ENCODE data around the gene NPR1.
"Not testable (repeated sequence)": the region's sequence is repeated elsewhere in the genome, so short reads cannot be mapped to it uniquely, and the experiment has no call there.

The NPR1 gene

GRCh38 chr1:153678519-153679336 lies at the start of gene NPR1:
TSS of gene NPR1 (plus strand) at chr1:153678688. CDS start at chr1:153679109, 421 bp downstream.
- in situ Hi-C loops (cut with HindIII; ENCODE audit: low sequenced_read_pairs), result no loop called here

GRCh38 chr1:153629343-153629665 lies 49.2 kb upstream of the NPR1 start:
- in situ Hi-C loops (cut with HindIII; ENCODE audit: low sequenced_read_pairs), result no loop called here

DNA sequence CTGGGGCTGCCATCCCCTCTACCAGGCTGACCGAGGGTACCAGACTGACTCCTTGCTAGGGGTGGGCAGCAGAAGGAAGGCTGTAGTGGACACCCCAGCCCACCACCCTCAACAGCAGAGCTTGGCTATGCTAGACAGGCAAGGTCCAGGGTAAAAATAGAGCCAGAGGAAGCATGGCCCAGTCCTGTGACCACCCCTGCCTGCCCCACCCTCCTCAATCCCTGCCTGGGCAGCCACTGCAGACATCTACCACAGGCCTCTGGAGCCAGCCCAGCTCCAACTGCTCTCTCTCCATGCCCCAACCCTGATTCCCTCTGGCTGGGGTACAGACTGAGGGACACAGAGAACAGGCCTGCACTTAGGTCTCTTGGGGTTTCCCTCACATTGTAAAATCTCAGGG lies 48.5 kb upstream of the NPR1 start:
- in situ Hi-C loops (cut with HindIII; ENCODE audit: low sequenced_read_pairs), result no loop called here

DNA sequence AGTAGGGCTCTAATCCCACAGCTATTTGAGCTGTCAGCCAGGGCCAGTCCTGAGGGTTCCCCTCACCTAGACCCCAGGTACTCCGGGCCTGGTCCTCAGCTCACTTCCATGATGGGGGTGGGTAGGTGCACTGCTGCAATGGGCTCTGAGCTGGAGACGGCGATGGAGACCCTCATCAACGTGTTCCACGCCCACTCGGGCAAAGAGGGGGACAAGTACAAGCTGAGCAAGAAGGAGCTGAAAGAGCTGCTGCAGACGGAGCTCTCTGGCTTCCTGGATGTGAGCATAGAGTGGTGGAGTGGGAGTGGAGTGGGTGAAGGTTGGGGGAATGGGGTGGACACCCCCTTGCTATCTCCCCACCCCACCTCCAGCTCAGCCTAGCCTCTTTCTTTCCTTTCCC lies 48.1 kb upstream of the NPR1 start:
- in situ Hi-C loops (cut with HindIII; ENCODE audit: low sequenced_read_pairs), result no loop called here

DNA sequence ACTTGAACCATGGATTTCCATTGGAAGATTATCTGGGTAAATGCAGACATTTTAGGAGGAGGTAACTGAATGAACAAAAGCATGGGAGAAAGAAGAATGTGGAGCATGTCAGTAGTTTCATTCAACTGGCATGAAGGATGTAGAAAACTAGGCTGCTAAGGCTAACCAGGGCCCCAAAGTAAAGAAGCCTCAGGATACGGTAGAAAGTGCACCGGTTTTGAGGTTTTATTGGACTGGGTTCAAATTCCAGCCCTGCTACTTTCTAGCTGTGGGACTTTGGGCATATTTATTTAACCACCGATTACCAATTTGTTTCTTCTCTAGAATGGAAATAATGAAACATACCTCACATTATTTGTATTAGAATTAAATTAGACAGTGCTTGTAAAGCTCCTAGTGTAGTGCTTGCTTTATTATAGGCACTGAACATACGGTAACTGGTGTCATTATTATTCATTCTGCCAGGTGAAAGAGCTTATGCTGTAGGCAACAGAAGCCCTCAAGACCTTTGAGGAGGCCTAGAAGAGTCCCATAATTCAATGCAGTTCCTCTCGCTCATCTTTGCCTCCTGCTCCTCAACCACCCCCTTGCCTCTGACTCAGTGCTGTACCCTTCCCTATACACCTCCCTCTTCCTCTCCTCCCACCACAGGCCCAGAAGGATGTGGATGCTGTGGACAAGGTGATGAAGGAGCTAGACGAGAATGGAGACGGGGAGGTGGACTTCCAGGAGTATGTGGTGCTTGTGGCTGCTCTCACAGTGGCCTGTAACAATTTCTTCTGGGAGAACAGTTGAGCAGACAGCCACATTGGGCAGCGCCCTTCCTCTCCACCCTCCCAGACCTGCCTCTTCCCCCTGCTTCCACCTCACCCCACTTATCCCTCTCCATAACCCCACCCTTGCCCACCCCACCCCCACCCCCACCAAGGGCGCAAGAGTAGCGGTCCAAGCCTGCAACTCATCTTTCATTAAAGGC lies 47.2 kb upstream of the NPR1 start:
- in situ Hi-C loops (cut with HindIII; ENCODE audit: low sequenced_read_pairs), result no loop called here

DNA sequence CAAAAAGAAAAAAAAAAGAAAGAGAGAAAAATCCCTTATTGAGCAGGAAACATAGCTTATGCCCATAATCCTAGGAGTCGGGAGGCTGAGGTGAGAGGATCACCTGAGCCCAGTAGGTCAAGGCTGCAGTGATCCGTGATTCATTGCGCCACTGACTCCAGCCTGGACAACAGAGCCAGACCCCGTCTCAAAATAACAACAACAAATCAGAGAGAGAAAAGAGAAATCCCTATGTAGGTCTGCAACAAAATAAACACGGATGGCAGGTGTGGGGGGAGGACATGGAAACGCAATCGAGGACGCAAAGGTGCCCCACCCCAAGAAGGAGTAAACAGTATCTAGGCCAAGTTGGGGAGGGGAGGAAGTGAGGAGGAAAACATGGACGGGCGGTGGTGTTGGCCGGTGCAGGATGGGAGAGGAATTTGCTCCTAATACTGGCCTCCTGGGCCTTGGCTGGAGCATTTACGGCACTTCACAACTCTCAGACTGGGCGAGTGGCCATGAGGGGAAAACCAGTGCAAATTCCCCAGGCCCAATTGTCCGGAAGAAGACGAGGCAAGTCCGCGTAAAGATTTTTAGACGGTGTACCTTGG lies 45.2 kb upstream of the NPR1 start:
- in situ Hi-C loops (cut with HindIII; ENCODE audit: low sequenced_read_pairs), result no loop called here

DNA sequence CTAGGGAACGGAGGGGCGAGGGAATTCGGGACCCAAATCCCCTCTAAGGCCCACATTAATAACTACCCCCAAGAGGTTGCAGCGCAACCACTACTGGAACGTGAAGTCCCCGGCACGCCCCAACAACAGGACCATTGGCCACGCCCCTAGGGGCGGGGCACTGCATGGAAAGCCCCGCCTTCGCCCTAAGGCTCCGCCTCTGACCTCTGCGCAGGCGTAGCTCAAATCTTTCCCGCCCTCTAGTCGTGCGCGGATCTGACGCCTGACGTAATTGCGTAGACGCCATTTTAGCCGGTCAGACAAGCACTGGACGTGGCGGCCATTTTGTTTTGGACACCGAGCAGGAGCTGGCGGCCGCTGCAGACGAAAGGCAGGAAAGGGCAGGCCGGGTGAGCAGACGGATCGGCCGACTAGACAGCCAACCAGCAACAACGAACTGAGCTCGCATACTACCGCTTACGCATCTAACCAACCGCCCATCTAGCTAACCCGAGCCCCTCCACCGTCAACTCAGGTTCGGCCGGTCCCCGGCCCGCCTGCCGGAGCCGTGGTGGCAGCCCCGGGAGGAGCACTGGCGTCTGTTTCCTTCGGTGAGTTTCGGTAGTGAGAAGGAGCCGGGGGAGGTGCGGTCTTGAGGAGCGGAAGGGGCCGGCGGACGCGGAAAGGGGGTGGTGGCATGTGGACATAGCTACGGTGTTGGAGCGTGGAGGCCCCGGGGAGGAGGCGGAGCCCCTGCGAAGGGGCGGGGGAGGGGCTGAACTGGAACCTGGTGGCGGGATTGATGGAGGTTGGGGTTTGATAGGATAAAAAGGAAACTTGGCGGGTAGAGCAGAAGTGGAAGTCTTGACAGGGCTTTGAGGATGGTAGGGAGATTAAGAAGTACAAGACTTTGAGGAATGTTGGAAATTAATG lies 44.5 kb upstream of the NPR1 start, which contains the start of gene CHTOP:
TSS of gene CHTOP (plus strand) at position 313 of the 912 bp plus-strand sequence. CDS start 2,523 bp downstream, outside the sequence.
- in situ Hi-C loops (cut with HindIII; ENCODE audit: low sequenced_read_pairs), result no loop called here

DNA sequence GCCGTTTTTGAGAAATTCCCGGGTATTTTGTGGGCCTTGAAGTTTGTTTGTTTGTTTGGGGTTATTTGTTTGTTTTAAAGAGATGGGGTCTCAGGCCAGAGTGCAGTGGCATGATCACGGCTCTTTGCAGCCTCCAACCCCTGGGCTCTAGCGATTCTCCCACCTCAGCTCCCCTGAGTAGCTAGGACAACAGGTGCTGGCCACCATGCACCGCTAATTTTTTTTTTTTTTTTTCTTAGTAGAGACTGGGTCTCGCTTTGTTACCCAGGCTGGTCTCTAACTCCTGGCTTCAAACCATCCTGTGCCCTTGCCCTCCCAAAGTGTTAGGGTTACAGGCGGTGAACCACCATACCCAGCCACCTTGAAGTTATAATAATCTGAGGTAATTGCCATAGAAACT lies 42.6 kb upstream of the NPR1 start:
- in situ Hi-C loops (cut with HindIII; ENCODE audit: low sequenced_read_pairs), result loop anchor here (5.0 kb wide), 1 partner anchor 74 kb away; no protein-coding TSS in a partner anchor

DNA sequence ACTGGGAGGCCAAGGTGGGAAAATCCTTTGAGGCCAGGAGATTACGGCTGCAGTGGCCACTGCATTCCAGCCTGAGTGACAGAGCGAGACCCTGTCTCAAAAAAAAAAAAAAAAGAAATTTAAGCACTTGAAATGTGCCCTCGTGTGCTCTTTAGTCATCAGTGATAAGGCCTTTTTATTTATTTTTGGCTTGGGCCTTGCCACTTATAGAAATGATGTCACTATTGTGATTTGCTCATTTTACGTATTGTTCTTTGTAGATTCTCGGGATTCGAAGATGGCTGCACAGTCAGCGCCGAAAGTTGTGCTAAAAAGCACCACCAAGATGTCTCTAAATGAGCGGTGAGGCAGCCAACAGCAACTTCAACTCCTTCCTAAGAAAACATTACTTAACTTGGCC lies 42.2 kb upstream of the NPR1 start:
- in situ Hi-C loops (cut with HindIII; ENCODE audit: low sequenced_read_pairs), result loop anchor here (5.0 kb wide), 1 partner anchor 74 kb away; no protein-coding TSS in a partner anchor

DNA sequence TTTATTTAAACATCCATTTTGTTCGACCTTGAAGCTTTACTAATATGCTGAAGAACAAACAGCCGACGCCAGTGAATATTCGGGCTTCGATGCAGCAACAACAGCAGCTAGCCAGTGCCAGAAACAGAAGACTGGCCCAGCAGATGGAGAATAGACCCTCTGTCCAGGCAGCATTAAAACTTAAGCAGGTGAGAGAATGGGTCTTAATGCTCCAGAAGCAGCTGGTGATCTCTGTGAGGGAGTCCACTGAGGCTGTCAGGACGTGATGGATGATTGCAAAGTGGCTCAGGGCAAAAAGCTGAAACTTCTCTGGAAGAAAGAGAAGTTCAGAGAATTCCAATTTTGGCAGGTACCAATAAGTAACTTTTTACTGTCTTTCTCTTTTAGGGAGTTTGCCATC lies 40.2 kb upstream of the NPR1 start:
- in situ Hi-C loops (cut with HindIII; ENCODE audit: low sequenced_read_pairs), result loop anchor here (5.0 kb wide), 1 partner anchor 76 kb away; no protein-coding TSS in a partner anchor

DNA sequence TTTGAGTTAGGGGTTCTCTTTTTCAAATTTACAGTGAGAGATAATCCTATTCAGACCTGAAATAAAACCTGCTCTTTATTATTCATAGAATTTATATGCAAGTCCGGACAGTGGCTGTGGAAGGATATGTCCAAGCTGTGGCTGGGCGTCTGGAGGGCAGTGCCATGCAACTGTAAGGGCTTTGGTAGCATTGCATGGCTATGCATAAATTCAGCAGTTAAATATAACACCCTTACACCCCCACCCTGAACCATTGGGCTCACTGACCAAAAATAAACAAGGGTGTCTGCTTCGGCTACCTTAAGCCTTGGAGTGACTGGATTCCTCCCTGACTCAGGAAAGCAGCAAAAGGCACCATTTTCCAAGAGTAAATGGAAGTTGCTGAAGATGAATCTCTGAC lies 39.2 kb upstream of the NPR1 start:
- in situ Hi-C loops (cut with HindIII; ENCODE audit: low sequenced_read_pairs), result loop anchor here (5.0 kb wide), 1 partner anchor 77 kb away; no protein-coding TSS in a partner anchor

DNA sequence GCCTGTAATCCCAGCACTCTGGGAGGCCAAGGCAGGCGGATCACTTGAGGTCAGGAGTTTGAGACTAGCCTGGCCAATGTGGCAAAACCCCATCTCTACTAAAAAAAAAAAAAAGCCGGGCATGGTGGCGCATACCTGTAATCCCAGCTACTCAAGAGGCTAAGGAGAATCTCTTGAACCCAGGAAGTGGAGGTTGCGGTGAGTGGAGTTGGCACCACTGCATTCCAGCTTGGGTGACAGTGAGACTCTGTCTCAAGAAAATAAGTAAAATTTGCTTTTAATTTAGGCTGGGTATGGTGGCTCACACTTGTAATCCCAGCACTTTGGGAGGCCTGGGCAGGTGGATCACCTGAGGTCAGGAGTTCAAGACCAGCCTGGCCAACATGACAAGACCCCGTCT lies 38.3 kb upstream of the NPR1 start:
- in situ Hi-C loops (cut with HindIII; ENCODE audit: low sequenced_read_pairs), result not testable (repeated sequence)

- in situ Hi-C loops (cut with HindIII; ENCODE audit: low sequenced_read_pairs), result no loop called here
These were observed 37.6 kb upstream of the NPR1 start for GRCh38 chr1:153640861-153641260.

DNA sequence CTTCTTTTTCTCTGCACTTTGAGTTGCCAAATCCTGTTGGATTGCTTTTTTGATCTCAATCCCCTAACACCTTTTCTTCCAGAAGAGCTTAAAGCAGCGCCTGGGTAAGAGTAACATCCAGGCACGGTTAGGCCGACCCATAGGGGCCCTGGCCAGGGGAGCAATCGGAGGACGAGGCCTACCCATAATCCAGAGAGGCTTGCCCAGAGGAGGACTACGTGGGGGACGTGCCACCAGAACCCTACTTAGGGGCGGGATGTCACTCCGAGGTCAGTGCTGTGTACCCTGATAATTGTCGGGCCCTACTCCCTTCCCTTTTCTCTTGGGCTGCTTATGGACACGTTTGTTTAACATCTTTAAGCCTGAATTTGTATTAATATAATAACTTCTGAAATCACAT lies 36.3 kb upstream of the NPR1 start:
- in situ Hi-C loops (cut with HindIII; ENCODE audit: low sequenced_read_pairs), result no loop called here

- in situ Hi-C loops (cut with HindIII; ENCODE audit: low sequenced_read_pairs), result no loop called here
These were observed 35.4 kb upstream of the NPR1 start for GRCh38 chr1:153643100-153643499.

- in situ Hi-C loops (cut with HindIII; ENCODE audit: low sequenced_read_pairs), result no loop called here
These were observed 34.7 kb upstream of the NPR1 start for GRCh38 chr1:153643816-153644215.

- in situ Hi-C loops (cut with HindIII; ENCODE audit: low sequenced_read_pairs), result no loop called here
These were observed 31.7 kb upstream of the NPR1 start for GRCh38 chr1:153646672-153647345.

- in situ Hi-C loops (cut with HindIII; ENCODE audit: low sequenced_read_pairs), result no loop called here
These were observed 31.2 kb upstream of the NPR1 start for GRCh38 chr1:153647346-153647714.

GRCh38 chr1:153648000-153648643 lies 30.4 kb upstream of the NPR1 start:
- in situ Hi-C loops (cut with HindIII; ENCODE audit: low sequenced_read_pairs), result no loop called here

All from endothelial cell of hepatic sinusoid (primary cell).